Measurements from ENCODE around the gene MOV10L1.

DNA sequence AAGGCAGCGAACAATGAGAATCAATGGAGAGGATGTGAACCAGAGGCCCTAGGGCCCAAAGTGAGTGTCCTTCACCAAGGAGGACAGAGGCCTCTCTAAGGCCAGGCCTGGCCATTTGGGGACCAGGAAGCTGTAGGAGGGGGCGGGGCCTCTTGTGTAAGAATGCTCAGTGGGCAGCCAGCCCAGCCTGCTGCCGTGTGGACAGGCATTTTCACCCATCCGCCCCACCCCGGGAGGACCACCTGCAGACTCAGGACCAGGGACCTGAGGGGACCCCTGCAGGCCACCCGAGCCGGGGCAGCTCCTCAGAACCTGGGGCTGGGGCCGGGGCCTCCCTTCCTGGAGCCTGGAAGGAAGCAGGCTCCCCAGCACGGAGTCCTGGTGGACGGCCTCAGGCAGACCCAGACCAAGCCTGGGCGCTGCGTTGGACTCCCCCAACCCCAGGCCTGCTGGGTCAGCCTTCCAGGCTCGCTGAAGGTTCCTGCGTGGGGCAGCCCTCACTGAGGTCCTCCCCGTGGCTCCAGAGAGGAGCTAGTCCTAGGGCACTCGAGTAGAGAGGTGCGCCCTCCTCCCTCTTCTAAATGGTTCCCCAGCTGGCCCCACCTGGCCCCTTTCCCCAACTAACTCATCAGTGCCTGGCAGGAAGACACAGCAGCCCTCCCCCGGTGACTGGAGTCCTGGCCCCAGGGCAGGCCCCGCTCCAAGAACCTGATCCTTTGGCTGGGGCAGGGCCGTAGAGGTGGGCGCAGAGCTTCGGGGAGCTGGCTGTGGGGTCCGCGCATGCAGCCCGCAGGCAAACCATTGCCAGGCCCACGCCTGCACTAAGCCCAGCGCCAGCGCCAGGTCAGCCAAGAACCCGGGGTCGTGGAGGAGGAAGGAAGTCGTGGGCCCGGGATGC, 94.4 kb downstream of the MOV10L1 start:
- TF ChIP-seq CTCF (IDR thresholded peaks at IDR 0.05; ENCODE audit: low read depth, low read length) = no peak
- no peak for TF ChIP-seq EZH2phosphoT487 (IDR thresholded peaks at IDR 0.05; ENCODE audit: low read depth)
